ENCODE data around the gene RAPGEF6.

- TF ChIP-seq POLR2A (IDR thresholded peaks at IDR 0.05) = no peak
- TF ChIP-seq, protein P1, sequence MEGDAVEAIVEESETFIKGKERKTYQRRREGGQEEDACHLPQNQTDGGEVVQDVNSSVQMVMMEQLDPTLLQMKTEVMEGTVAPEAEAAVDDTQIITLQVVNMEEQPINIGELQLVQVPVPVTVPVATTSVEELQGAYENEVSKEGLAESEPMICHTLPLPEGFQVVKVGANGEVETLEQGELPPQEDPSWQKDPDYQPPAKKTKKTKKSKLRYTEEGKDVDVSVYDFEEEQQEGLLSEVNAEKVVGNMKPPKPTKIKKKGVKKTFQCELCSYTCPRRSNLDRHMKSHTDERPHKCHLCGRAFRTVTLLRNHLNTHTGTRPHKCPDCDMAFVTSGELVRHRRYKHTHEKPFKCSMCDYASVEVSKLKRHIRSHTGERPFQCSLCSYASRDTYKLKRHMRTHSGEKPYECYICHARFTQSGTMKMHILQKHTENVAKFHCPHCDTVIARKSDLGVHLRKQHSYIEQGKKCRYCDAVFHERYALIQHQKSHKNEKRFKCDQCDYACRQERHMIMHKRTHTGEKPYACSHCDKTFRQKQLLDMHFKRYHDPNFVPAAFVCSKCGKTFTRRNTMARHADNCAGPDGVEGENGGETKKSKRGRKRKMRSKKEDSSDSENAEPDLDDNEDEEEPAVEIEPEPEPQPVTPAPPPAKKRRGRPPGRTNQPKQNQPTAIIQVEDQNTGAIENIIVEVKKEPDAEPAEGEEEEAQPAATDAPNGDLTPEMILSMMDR (IDR thresholded peaks at IDR 0.05) = no peak
Observed at GRCh38 chr5:131659841-131660240, 24.8 kb upstream of the RAPGEF6 start.

Data from adrenal gland (tissue), 5 donors.